BLaER1 treated with 17β-estradiol and CSF1 and Interleukin-3, amounts not matched to agents 10 nM and 100 nM (cell line): ENCODE measurements around the gene SSTR1.
A peak's percentile ranks its signal among the peaks of the same experiment; 100 is the strongest.

Experiments
- H3K27ac ChIP-seq, 11 experiments: shearing (Covaris generic); formaldehyde crosslinking; 2 replicates each; pipeline ENCODE4 v1.8.1; 2022
- H3K27me3 ChIP-seq, 11 experiments: shearing (Covaris generic); formaldehyde crosslinking; 2 replicates each; pipeline ENCODE4 v1.8.1; 2022
- H3K36me3 ChIP-seq, 11 experiments: shearing (Covaris generic); formaldehyde crosslinking; 2 replicates each; pipeline ENCODE4 v1.8.1; 2022
- H3K4me1 ChIP-seq, 10 experiments: shearing (Covaris generic); formaldehyde crosslinking; 2 replicates each; pipeline ENCODE4 v1.8.1; 2022
- H3K4me2 ChIP-seq, 11 experiments: shearing (Covaris generic); formaldehyde crosslinking; 2 replicates each; pipeline ENCODE4 v1.8.1; 2022
- H3K4me3 ChIP-seq, 10 experiments: shearing (Covaris generic); formaldehyde crosslinking; 2 replicates each; pipeline ENCODE4 v1.8.1; 2022
- H3K9ac ChIP-seq, 11 experiments: shearing (Covaris generic); formaldehyde crosslinking; 2 replicates each; pipeline ENCODE4 v1.8.1; 2022
- H3K9me3 ChIP-seq, 11 experiments: shearing (Covaris generic); formaldehyde crosslinking; replicated peaks in 1 of 11; 2 replicates each; pipeline ENCODE4 v1.8.1; 2022
- H4K20me1 ChIP-seq, 11 experiments: shearing (Covaris generic); formaldehyde crosslinking; 2 replicates each; pipeline ENCODE4 v1.8.1; 2022
- Cebpa-rat ChIP-seq, 11 experiments: shearing (Covaris generic); IDR thresholded peaks; 2 replicates each; pipeline ENCODE4 v1.8.1; 2022

SSTR1 gene

GRCh38 chr14:38257507-38257906 is 49.8 kb downstream of the SSTR1 start:
- H3K4me1 ChIP-seq = peaks cover 8 to 52% (median 13%) of the 10 kb centered on the region in 10 experiments; a peak in 17 of 20 replicates
- TF ChIP-seq Cebpa-rat (IDR thresholded peaks at IDR 0.05) = no peak
- no peaks in the 10 kb centered on the region for H3K36me3 ChIP-seq
- H3K4me3 ChIP-seq = peak overlapping the region in 3 of 10 experiments; percentile 38 to 73 (median 69); a peak in 1 of 20 replicates
- H4K20me1 ChIP-seq = 0 out of 22 replicates have a peak, but pooled peaks cover 0 to 9% (median 0%) of the 10 kb centered on the region in 11 experiments
- H3K27me3 ChIP-seq = no peaks in the 10 kb centered on the region
- H3K9me3 ChIP-seq = peaks cover 7 to 38% (median 19%) of the 10 kb centered on the region in 11 experiments; a peak in 17 of 22 replicates
- H3K9ac ChIP-seq = peak overlapping the region in 5 of 11 experiments; percentile 14 to 94 (median 89); a peak in 6 of 22 replicates
- peak overlapping the region in 9 of 11 experiments; percentile 78 to 96 (median 92); a peak in 17 of 22 replicates for H3K27ac ChIP-seq
- H3K4me2 ChIP-seq = peak overlapping the region in 9 of 11 experiments; percentile 31 to 79 (median 63); a peak in 17 of 22 replicates

- H3K4me2 ChIP-seq = peak overlapping the region in 3 of 11 experiments; percentile 16 to 38 (median 32); a peak in 4 of 22 replicates
- H3K36me3 ChIP-seq = no peaks in the 10 kb centered on the region
- H3K4me1 ChIP-seq = peaks cover 5 to 25% (median 12%) of the 10 kb centered on the region in 10 experiments; a peak in 17 of 20 replicates
- no peaks in the 10 kb centered on the region for H4K20me1 ChIP-seq
- H3K9me3 ChIP-seq = peaks cover 0 to 33% (median 13%) of the 10 kb centered on the region in 11 experiments; a peak in 11 of 22 replicates
- H3K27ac ChIP-seq = no peak overlapping the region; a peak in 1 of 22 replicates
- no peaks in the 10 kb centered on the region for H3K27me3 ChIP-seq
- no peak for TF ChIP-seq Cebpa-rat (IDR thresholded peaks at IDR 0.05)
- H3K4me3 ChIP-seq = no peak overlapping the region
- H3K9ac ChIP-seq = no peak overlapping the region
Observed at GRCh38 chr14:38261620-38262019, 53.9 kb downstream of the SSTR1 start.
